ENCODE measurements around the gene C8B. TPM values are rescaled to one million over a fixed set of nuclear protein-coding genes. Genes with fewer than 3 reads are reported as not detected.

Gene C8B
- total and polyA plus RNA-seq, 5 experiments from 2014 or later = not detected

- Mint-ChIP-seq H3K27me3 (peaks cover 0 to 6% (median 2%) of the 10 kb centered on the region in 5 donors), H3K9me3 (no peaks in the 10 kb centered on the region), H3K36me3 (no peaks in the 10 kb centered on the region), H3K4me3 (no peak overlapping the region), H3K27ac (no peak overlapping the region), H3K4me1 (no peaks in the 10 kb centered on the region)
- ATAC-seq (no peak), DNase-seq (no peak)
- POLR2A ChIA-PET = no interaction called here
These were observed 20.6 kb upstream of the C8B start for GRCh38 chr1:56986397-56986796.

- H3K9me3 Mint-ChIP-seq = no peaks in the 10 kb centered on the region
- no peaks in the 10 kb centered on the region for H3K36me3 Mint-ChIP-seq
- H3K27me3 Mint-ChIP-seq = peaks cover 0 to 6% (median 2%) of the 10 kb centered on the region in 5 donors
- DNase-seq (no peak), ATAC-seq (no peak)
- H3K27ac Mint-ChIP-seq = peak overlapping the region in 1 of 10 donors; percentile 22
- POLR2A ChIA-PET = no interaction called here
- H3K4me1 Mint-ChIP-seq = no peaks in the 10 kb centered on the region
- H3K4me3 Mint-ChIP-seq = no peak overlapping the region
These were observed 20.0 kb upstream of the C8B start for GRCh38 chr1:56985857-56986256.

- no peak overlapping the region for H3K4me3 Mint-ChIP-seq
- no peak for DNase-seq
- POLR2A ChIA-PET = no interaction called here
- no peaks in the 10 kb centered on the region for H3K9me3 Mint-ChIP-seq
- H3K27ac Mint-ChIP-seq = no peak overlapping the region
- H3K27me3 Mint-ChIP-seq = peaks cover 0 to 9% (median 5%) of the 10 kb centered on the region in 5 donors
- no peaks in the 10 kb centered on the region for H3K4me1 Mint-ChIP-seq
- no peak for ATAC-seq
- H3K36me3 Mint-ChIP-seq = no peaks in the 10 kb centered on the region
These were observed 17.7 kb upstream of the C8B start for GRCh38 chr1:56983484-56983883.

DNA sequence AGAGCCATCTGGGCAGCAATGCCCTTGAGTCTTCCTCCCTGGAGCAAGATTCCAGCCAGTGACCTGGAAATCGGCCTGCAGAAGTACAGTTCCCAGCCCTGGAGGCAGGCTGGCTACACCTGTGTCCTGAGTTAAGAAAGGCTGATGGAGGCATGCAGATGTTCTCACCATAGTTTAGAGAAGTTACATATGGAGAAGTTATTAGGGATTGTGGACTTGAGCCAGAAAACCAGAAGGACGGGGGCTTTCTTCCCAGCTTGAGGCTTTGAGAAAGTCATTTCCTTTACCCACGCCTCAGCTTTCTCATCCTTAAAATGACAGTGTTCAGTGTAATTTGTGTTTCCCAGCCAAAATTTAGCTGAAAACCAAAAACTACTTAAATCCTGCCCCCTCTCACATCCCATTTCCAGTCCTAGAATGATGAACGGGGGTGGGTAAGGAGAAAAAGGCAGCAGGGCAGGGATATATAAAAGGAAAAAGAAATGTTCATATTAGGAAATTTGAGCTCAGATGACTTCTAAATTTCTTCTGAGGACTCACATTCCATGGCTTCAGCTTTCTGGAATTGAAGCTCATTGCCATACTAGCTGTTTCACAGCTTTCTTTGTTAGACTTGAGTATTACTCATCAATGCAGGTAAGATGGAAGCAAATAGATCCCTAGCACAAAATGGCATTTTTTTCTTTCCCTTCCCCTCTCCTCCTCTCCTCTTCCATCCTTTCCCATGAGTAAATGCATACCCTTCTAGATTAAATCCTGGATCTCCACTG is 14.4 kb upstream of the C8B start:
- DNase-seq (no peak), ATAC-seq (no peak)
- H3K36me3 Mint-ChIP-seq = no peaks in the 10 kb centered on the region
- H3K27ac Mint-ChIP-seq = no peak overlapping the region
- peaks cover 0 to 4% (median 0%) of the 10 kb centered on the region in 9 donors for H3K9me3 Mint-ChIP-seq
- POLR2A ChIA-PET = no interaction called here
- peaks cover 1 to 12% (median 5%) of the 10 kb centered on the region in 5 donors for H3K27me3 Mint-ChIP-seq
- no peaks in the 10 kb centered on the region for H3K4me1 Mint-ChIP-seq
- H3K4me3 Mint-ChIP-seq = no peak overlapping the region

DNA sequence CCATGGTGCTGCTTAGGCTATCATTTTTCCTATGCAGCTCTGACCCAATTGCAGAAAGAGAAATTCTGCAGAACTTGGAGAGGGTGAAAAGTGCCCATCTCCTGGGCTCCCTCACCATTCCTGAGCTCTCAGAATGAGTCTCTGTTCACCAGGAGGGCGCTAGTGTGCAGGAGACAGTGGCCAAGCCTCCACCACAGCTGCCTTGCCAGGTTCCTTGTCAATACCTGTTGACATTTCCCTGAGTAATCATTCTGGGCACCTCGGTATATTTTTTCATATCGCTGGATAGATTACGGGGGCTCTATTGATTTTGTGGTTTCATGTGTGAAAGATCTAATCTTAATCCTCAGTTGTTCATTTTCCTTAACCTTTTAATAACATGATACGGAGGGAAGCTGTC is 13.0 kb upstream of the C8B start:
- H3K4me1 Mint-ChIP-seq = no peaks in the 10 kb centered on the region
- H3K27me3 Mint-ChIP-seq = peaks cover 1 to 12% (median 5%) of the 10 kb centered on the region in 5 donors
- ATAC-seq (no peak), DNase-seq (no peak)
- POLR2A ChIA-PET = no interaction called here
- peaks cover 0 to 4% (median 0%) of the 10 kb centered on the region in 9 donors for H3K9me3 Mint-ChIP-seq
- no peak overlapping the region for H3K4me3 Mint-ChIP-seq
- H3K27ac Mint-ChIP-seq = no peak overlapping the region
- no peaks in the 10 kb centered on the region for H3K36me3 Mint-ChIP-seq

DNA sequence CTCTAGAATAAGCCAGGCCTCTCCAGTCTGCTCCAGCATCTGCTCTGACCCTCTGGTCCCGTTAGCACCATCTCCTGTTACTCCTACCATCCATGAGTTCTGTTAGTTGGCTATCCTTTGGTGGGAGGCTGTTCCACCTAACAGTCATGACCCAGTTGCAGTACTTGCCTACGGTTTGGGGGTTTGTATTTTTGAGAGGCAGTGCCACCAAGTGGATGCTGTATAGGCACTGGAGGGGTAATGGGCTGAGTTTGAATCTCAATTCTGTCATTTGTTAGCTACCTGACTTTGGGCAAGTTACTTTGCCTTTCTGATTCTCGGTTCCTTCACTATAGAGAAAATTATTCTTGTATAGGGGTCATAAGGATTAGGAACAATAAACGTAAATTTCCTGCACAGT is 12.1 kb upstream of the C8B start:
- H3K4me1 Mint-ChIP-seq = no peaks in the 10 kb centered on the region
- POLR2A ChIA-PET = no interaction called here
- no peak overlapping the region for H3K27ac Mint-ChIP-seq
- no peak overlapping the region for H3K4me3 Mint-ChIP-seq
- peaks cover 1 to 12% (median 4%) of the 10 kb centered on the region in 5 donors for H3K27me3 Mint-ChIP-seq
- DNase-seq (no peak), ATAC-seq (no peak)
- H3K9me3 Mint-ChIP-seq = peaks cover 0 to 4% (median 0%) of the 10 kb centered on the region in 9 donors
- H3K36me3 Mint-ChIP-seq = no peaks in the 10 kb centered on the region

GRCh38 chr1:56975446-56975845 is 9.6 kb upstream of the C8B start:
- DNase-seq (no peak), ATAC-seq (no peak)
- peaks cover 0 to 4% (median 0%) of the 10 kb centered on the region in 9 donors for H3K9me3 Mint-ChIP-seq
- H3K36me3 Mint-ChIP-seq = no peaks in the 10 kb centered on the region
- no peak overlapping the region for H3K27ac Mint-ChIP-seq
- POLR2A ChIA-PET = no interaction called here
- no peaks in the 10 kb centered on the region for H3K4me1 Mint-ChIP-seq
- no peak overlapping the region for H3K4me3 Mint-ChIP-seq
- peaks cover 0 to 13% (median 3%) of the 10 kb centered on the region in 5 donors for H3K27me3 Mint-ChIP-seq

- peaks cover 0 to 7% (median 0%) of the 10 kb centered on the region in 9 donors for H3K9me3 Mint-ChIP-seq
- ATAC-seq (no peak), DNase-seq (no peak)
- H3K4me1 Mint-ChIP-seq = no peaks in the 10 kb centered on the region
- H3K4me3 Mint-ChIP-seq = no peak overlapping the region
- POLR2A ChIA-PET = no interaction called here
- no peaks in the 10 kb centered on the region for H3K36me3 Mint-ChIP-seq
- H3K27ac Mint-ChIP-seq = no peak overlapping the region
- H3K27me3 Mint-ChIP-seq = peaks cover 0 to 15% (median 6%) of the 10 kb centered on the region in 5 donors
These were observed 8.3 kb upstream of the C8B start for GRCh38 chr1:56973923-56974742.

- ATAC-seq (no peak), DNase-seq (no peak)
- H3K4me3 Mint-ChIP-seq = no peak overlapping the region
These were observed 7.2 kb upstream of the C8B start for GRCh38 chr1:56972976-56973375.

GRCh38 chr1:56970280-56970679 is 4.5 kb upstream of the C8B start:
- POLR2A ChIA-PET = no interaction called here
- Mint-ChIP-seq H3K27ac (no peak overlapping the region), H3K36me3 (no peaks in the 10 kb centered on the region), H3K4me3 (no peak overlapping the region), H3K4me1 (no peaks in the 10 kb centered on the region), H3K9me3 (peaks cover 0 to 9% (median 2%) of the 10 kb centered on the region in 9 donors), H3K27me3 (peaks cover 0 to 15% (median under 1%) of the 10 kb centered on the region in 5 donors)
- no peak for ATAC-seq
- no peak for DNase-seq

More at GRCh38 chr1:56972976-56973375, 7.2 kb upstream of the C8B start:
- Mint-ChIP-seq H3K27ac (no peak overlapping the region), H3K4me1 (no peaks in the 10 kb centered on the region), H3K9me3 (peaks cover 0 to 9% (median 3%) of the 10 kb centered on the region in 9 donors), H3K27me3 (peaks cover 0 to 15% (median 5%) of the 10 kb centered on the region in 5 donors), H3K36me3 (no peaks in the 10 kb centered on the region)
- POLR2A ChIA-PET = no interaction called here

- DNase-seq (no peak), ATAC-seq (no peak)
- Mint-ChIP-seq H3K4me1 (no peaks in the 10 kb centered on the region), H3K4me3 (no peak overlapping the region), H3K36me3 (no peaks in the 10 kb centered on the region), H3K27ac (no peak overlapping the region), H3K27me3 (peaks cover 1 to 21% (median 9%) of the 10 kb centered on the region in 5 donors), H3K9me3 (peaks cover 0 to 9% (median 0%) of the 10 kb centered on the region in 9 donors)
- POLR2A ChIA-PET = no interaction called here
These were observed 3.2 kb upstream of the C8B start for GRCh38 chr1:56968878-56969495.

DNA sequence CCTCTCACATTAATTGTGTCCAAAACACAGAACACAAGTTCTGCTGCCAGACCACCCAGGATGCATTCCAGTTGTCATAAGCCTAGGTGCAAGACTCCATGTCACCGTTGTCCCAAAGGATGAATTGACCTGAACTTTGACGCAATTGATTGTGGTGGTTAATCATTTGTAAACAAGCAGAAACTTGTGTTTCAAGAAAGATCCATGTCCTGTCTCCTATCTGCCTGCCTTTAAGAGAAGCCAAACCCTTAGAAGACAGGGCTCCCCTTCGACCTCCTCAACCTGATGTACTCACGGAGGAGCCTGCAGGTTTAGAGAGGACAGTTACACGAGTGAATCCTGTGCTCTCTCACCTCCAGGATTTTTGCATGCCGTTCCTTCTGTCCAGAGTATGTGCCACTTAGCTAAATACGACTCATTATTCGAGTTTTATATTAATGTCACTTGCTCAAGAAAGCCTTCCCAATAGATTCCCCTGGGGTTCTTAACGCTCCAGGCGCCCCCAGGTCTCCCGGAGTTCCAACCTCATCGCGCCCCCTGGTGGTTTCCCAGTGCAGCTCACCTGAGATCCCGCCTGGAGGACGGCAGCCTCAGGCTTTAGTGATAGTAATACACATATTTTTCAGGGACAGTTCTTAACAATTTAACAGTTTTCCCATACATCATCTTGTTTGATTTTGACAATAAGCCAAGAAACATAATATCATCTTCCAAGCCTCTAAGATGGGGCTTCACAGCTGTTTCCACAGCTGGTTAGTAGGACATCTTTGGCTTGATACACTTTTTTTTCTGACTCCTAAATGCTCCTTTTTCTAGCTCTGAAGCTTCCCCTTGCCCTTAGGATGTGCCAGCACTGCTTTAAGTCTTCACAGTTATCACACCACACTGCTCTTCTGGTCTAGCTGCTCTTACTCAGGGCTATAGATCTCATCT is 2.4 kb upstream of the C8B start:
- no peak for DNase-seq
- Mint-ChIP-seq H3K27ac (no peak overlapping the region), H3K9me3 (peaks cover 0 to 9% (median 0%) of the 10 kb centered on the region in 9 donors), H3K36me3 (no peaks in the 10 kb centered on the region), H3K27me3 (peaks cover 1 to 21% (median 9%) of the 10 kb centered on the region in 5 donors), H3K4me3 (no peak overlapping the region), H3K4me1 (no peaks in the 10 kb centered on the region)
- POLR2A ChIA-PET = no interaction called here
- no peak for ATAC-seq

Data from naive thymus-derived CD8-positive, alpha-beta T cell (primary cell).